Sigmoid colon (tissue), 3 donors: ENCODE measurements around the gene GPR26.

Source experiments
- CTCF ChIP-seq, 4 experiments: fragments of 450-650 bp in 3 of 4; fragments of 200-600 bp in 1 of 4; IDR thresholded peaks; one replicate each; pipeline ENCODE4 v1.5.1; 2016 to 2019; ENCODE audit warnings: antibody characterized with exemption in 4 of 4, mild to moderate bottlenecking in 3 of 4, moderate library complexity in 2 of 4
- POLR2A ChIP-seq, 2 donors: fragments of 450-650 bp; IDR thresholded peaks; one replicate each; pipeline ENCODE4 v1.6.1; 2016; ENCODE audit warnings: antibody characterized with exemption in 2 of 2, mild to moderate bottlenecking in 2 of 2, moderate library complexity in 2 of 2

DNA sequence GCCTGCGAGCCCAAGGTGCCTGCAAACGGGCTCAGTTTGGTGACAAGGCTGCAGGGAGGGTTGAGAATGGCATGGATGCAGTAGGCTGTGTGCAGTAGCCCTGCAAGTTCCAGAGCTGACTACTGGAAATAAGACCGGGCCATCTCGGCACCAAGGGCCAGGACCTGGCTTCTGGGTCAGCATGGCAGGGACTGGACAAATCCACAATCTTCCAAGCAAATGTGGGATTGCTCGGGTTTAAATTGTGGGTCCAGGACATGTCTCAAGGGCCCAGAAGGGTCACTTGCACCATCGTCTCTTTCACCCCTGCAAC lies 78.0 kb downstream of the GPR26 start:
- TF ChIP-seq CTCF (IDR thresholded peaks at IDR 0.05) (no peak), POLR2A (IDR thresholded peaks at IDR 0.05) (no peak)
